Measurements from ENCODE around the gene NPDC1.

The NPDC1 gene, protein sequence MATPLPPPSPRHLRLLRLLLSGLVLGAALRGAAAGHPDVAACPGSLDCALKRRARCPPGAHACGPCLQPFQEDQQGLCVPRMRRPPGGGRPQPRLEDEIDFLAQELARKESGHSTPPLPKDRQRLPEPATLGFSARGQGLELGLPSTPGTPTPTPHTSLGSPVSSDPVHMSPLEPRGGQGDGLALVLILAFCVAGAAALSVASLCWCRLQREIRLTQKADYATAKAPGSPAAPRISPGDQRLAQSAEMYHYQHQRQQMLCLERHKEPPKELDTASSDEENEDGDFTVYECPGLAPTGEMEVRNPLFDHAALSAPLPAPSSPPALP

DNA sequence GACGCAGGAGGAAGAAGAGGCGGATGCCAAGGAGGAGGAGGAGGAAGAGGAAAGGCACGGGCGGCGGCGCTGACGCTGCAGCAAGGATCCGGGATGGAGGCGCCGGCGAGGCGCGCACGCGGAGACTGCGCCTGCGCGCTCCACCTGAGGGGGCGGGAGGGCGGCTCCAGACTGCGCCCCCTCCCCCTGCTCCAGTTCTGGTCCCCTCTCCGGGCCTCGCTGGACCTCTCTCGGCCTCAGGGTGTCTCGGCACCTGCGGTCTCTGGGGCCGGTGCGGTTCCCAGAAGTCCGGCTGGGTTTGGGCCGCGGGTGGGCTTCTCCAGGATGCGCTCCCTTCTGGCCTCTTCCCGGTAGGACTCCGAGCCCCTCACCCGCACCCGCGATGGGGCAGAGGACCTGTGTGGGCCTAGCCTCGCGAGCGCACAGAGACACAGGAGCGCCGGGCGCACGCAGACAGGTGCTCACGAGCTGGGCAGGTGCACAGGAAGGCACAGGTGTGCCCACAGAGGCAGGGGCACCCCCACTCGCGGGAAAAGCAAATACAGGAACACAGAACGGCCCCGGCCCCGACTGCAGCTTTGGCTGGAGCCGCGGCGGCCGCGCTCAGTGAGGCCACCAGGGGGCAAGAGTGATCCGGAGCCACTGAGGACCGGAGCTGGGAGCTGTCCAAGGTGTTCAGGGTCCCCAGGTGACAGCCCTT lies at the start of gene NPDC1:
Gene NPDC1, minus strand, starts transcription at position 90 of the 700 bp plus-strand sequence. CDS start 188 bp downstream, outside the sequence.
- no peak for DNase-seq (ENCODE audit: low read depth, low spot score)
- CTCF ChIA-PET: interaction anchor here (0.7 to 10.9 kb wide), 29 partner anchors 10 to 268 kb away, joined by 3 to 364 read pairs (median 4); partner anchors contain the start of genes ABCA2, CYSRT1, FBXW5 and FUT7
- POLR2A ChIA-PET: interaction anchor here (0.6 to 0.9 kb wide), 2 partner anchors 11 to 181 kb away, joined by 3 read pairs; partner anchors contain the start of gene RNF224
- TF ChIP-seq, protein P1, sequence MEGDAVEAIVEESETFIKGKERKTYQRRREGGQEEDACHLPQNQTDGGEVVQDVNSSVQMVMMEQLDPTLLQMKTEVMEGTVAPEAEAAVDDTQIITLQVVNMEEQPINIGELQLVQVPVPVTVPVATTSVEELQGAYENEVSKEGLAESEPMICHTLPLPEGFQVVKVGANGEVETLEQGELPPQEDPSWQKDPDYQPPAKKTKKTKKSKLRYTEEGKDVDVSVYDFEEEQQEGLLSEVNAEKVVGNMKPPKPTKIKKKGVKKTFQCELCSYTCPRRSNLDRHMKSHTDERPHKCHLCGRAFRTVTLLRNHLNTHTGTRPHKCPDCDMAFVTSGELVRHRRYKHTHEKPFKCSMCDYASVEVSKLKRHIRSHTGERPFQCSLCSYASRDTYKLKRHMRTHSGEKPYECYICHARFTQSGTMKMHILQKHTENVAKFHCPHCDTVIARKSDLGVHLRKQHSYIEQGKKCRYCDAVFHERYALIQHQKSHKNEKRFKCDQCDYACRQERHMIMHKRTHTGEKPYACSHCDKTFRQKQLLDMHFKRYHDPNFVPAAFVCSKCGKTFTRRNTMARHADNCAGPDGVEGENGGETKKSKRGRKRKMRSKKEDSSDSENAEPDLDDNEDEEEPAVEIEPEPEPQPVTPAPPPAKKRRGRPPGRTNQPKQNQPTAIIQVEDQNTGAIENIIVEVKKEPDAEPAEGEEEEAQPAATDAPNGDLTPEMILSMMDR (IDR thresholded peaks at IDR 0.05; ENCODE audit: insufficient read depth, low read length, missing control alignments): peak; percentile 93
- peak within 1 kb of the TSS; percentile 65 for H3K4me3 ChIP-seq (ENCODE audit: low read depth, low read length)

DNA sequence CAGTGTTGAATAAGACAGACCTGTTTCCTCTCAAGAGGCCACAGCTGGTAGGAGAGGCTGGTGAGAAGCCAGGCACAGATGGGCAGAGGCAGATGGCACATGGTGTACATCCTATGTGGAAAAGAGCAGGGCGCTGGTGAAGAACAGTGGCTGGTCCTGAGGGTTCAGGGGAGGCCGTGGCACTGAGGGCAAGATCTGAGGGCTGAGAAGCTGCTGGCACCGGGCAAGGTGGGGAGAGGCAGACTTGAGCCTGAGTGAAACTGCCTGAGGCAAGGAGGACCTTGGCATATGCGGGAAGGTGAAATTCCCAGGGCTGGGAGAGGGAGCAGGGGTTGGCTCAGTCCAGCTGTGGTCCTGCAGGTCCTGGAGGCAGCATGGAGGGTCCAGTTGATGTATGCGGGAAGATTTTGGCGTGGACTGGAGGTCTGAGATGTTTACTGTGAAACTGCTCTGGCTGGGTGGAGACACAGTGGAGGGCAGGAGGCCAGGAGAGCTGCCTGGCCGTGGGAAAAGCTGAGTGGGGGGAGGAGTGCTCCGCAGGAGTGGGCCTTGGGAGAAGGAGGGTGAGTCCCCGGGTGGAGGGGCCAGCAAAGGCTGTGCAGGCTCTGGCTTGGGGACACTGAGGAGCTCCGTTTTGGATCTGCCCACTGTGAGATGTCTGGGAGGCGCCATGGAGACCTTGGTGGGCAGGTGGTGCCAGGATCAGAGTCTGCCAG lies 43.4 kb upstream of the NPDC1 start:
- no peak for DNase-seq (ENCODE audit: low read depth, low spot score)
- CTCF ChIA-PET: interaction anchor here (0.8 to 17.0 kb wide), 4 partner anchors 21 to 304 kb away, joined by 3 to 208 read pairs (median 5); partner anchors contain the start of genes ABCA2 and SAPCD2
- POLR2A ChIA-PET: no interaction called here

GRCh38 chr9:137088121-137088520 lies 42.1 kb upstream of the NPDC1 start:
- no peak for DNase-seq (ENCODE audit: low read depth, low spot score)
- CTCF ChIA-PET: interaction anchor here (1.0 to 17.0 kb wide), 5 partner anchors 20 to 302 kb away, joined by 3 to 208 read pairs (median 4); partner anchors contain the start of genes ABCA2 and SAPCD2
- TF ChIP-seq, protein P1 (IDR thresholded peaks at IDR 0.05; ENCODE audit: insufficient read depth, low read length, missing control alignments): no peak
- POLR2A ChIA-PET: interaction anchor here (0.6 to 2.6 kb wide), 2 partner anchors 152 to 194 kb away, joined by 4 to 17 read pairs; partner anchors contain the start of gene TUBB4B
- H3K4me3 ChIP-seq (ENCODE audit: low read depth, low read length): peak overlapping the region; percentile 78

More for the DNA sequence above, 43.4 kb upstream of the NPDC1 start:
- no peak overlapping the region for H3K4me3 ChIP-seq (ENCODE audit: low read depth, low read length)
- TF ChIP-seq, protein P1 (IDR thresholded peaks at IDR 0.05; ENCODE audit: insufficient read depth, low read length, missing control alignments): no peak

GRCh38 chr9:137087409-137087925 lies 41.5 kb upstream of the NPDC1 start:
- CTCF ChIA-PET: interaction anchor here (0.8 to 17.0 kb wide), 8 partner anchors 19 to 361 kb away, joined by 3 to 208 read pairs (median 6); partner anchors contain the start of genes ABCA2, NPDC1 and SAPCD2
- DNase-seq (ENCODE audit: low read depth, low spot score): no peak
- TF ChIP-seq, protein P1 (IDR thresholded peaks at IDR 0.05; ENCODE audit: insufficient read depth, low read length, missing control alignments): no peak
- POLR2A ChIA-PET: interaction anchor here (0.6 to 2.6 kb wide), 6 partner anchors 16 to 193 kb away, joined by 3 to 17 read pairs (median 4); partner anchors contain the start of gene TUBB4B
- peak overlapping the region; percentile 78 for H3K4me3 ChIP-seq (ENCODE audit: low read depth, low read length)

DNA sequence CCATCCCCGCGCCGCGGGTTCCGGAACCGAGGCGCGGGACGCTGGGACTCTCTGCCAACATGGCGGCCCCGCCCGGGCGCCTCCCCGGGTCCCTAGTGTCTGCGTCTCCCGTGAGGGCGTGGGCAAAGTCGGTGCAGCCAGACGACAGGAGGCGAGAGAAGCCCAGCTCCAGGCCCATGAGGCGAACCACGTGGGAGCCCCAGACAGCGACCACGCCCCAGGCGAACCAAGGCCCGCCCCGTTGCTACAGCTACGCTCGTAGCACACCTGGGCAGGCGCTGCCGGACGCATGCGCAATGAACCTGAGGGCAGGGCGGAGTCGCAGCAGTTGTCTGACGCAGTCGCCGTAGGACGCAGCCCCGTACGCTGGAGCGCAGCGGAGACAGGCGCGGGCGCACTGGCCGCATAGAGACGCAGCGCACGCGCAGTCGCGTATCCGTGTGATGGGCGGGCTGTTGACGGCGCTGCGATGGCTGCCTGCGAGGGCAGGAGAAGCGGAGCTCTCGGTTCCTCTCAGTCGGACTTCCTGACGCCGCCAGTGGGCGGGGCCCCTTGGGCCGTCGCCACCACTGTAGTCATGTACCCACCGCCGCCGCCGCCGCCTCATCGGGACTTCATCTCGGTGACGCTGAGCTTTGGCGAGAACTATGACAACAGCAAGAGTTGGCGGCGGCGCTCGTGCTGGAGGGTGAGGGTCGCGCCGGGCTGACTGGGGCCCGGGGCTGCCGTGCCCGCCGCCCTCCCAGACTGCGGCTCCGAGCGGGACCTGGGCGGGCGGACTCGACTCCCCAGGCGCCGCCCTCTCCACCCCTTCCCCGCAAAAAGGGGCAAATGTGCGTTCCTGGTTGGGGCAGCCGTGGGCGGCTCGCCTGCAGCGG lies 40.8 kb upstream of the NPDC1 start, which contains the start of gene MAN1B1:
Gene MAN1B1, plus strand, starts transcription at position 455 of the 878 bp plus-strand sequence. Its CDS starts 15 bp downstream, at position 470.
- peak within 1 kb of the TSS; percentile 78 for H3K4me3 ChIP-seq (ENCODE audit: low read depth, low read length)
- TF ChIP-seq, protein P1 (IDR thresholded peaks at IDR 0.05; ENCODE audit: insufficient read depth, low read length, missing control alignments): no peak
- ChIA-PET CTCF (interaction anchor here (0.6 to 17.0 kb wide), 10 partner anchors 9 to 360 kb away, joined by 3 to 208 read pairs (median 4); partner anchors contain the start of genes NPDC1, SAPCD2 and UAP1L1), POLR2A (interaction anchor here (0.6 to 2.6 kb wide), 10 partner anchors 10 to 359 kb away, joined by 3 to 17 read pairs (median 3); partner anchors contain the start of genes SAPCD2, TUBB4B and UAP1L1)
- DNase-seq (ENCODE audit: low read depth, low spot score): peak; percentile 85
